ENCODE data around the gene MAJIN. TPM values are rescaled to one million over a fixed set of nuclear protein-coding genes. Genes with fewer than 3 reads are reported as not detected.

The MAJIN gene
- total and polyA plus RNA-seq, 9 of the 15 experiments (the other 6 are each of a cell fraction or from before 2014, with no cell fraction given), result 0.17 to 0.83 (median 0.24) TPM; not detected in 2

GRCh38 chr11:64888729-64889511, 83.0 kb downstream of the MAJIN start (continued):
- TF ChIP-seq ZNF384 (IDR thresholded peaks at IDR 0.05; ENCODE audit: low read depth, low read length) (0 out of 2 replicates have a peak, but pooled peaks have one; percentile 18), ZNF165 (CRISPR knock-in tag; IDR thresholded peaks at IDR 0.05; ENCODE audit: borderline replicate concordance) (no peak), ZNF695 (CRISPR knock-in tag; IDR thresholded peaks at IDR 0.05) (no peak), ZNF3 (CRISPR knock-in tag; IDR thresholded peaks at IDR 0.05) (no peak), ZMIZ1 (IDR thresholded peaks at IDR 0.05; ENCODE audit: low read depth in 2 of 2, low read length in 2 of 2) (peak in 1 of 2 experiments; percentile 90; a peak in 2 of 4 replicates), BRD4 (IDR thresholded peaks at IDR 0.05) (no peak), CBX3 (IDR thresholded peaks at IDR 0.05; ENCODE audit: borderline replicate concordance in 1 of 2, low read length in 2 of 2) (peak in 1 of 2 experiments; percentile 79; a peak in 2 of 3 replicates), ZSCAN32 (CRISPR knock-in tag; IDR thresholded peaks at IDR 0.05) (no peak), USF2 (CRISPR knock-in tag; IDR thresholded peaks at IDR 0.05) (no peak), MXD1 (CRISPR knock-in tag; IDR thresholded peaks at IDR 0.05; ENCODE audit: borderline replicate concordance, poor library complexity, severe bottlenecking) (no peak), CREB3L1 (IDR thresholded peaks at IDR 0.05; ENCODE audit: borderline replicate concordance, low read depth) (peak; percentile 63; the same call in 1 of the 2 replicates), PML (IDR thresholded peaks at IDR 0.05; ENCODE audit: low read length) (peak; percentile 95), SP1 (CRISPR knock-in tag; IDR thresholded peaks at IDR 0.05) (peak; percentile 71), KLF16 (IDR thresholded peaks at IDR 0.05) (peak; percentile 97), CGGBP1 (CRISPR knock-in tag; IDR thresholded peaks at IDR 0.05) (no peak), CEBPZ (IDR thresholded peaks at IDR 0.05; ENCODE audit: borderline replicate concordance, low read depth, low read length) (no peak), CHD1 (IDR thresholded peaks at IDR 0.05; ENCODE audit: low read length) (no peak)

Measured in K562 (cell line).